AG10803 (cell line): ENCODE results near the gene CPEB4.

Experiments
- DNase-seq: peaks from one replicate; pipeline ENCODE4 v3.0.0; 2010; ENCODE audit warnings: low read depth
- H3K4me3 ChIP-seq: 2 replicates; pipeline ENCODE4 v1.5.1; 2011; ENCODE audit warnings: mild to moderate bottlenecking, low read length, control low read depth
- TF ChIP-seq, protein P1 (sequence below): conservative IDR thresholded peaks from 2 replicates; pipeline ENCODE4 v1.5.1; 2011; ENCODE audit warnings: mild to moderate bottlenecking, low read length, control low read depth, inconsistent platforms

Gene CPEB4

DNA sequence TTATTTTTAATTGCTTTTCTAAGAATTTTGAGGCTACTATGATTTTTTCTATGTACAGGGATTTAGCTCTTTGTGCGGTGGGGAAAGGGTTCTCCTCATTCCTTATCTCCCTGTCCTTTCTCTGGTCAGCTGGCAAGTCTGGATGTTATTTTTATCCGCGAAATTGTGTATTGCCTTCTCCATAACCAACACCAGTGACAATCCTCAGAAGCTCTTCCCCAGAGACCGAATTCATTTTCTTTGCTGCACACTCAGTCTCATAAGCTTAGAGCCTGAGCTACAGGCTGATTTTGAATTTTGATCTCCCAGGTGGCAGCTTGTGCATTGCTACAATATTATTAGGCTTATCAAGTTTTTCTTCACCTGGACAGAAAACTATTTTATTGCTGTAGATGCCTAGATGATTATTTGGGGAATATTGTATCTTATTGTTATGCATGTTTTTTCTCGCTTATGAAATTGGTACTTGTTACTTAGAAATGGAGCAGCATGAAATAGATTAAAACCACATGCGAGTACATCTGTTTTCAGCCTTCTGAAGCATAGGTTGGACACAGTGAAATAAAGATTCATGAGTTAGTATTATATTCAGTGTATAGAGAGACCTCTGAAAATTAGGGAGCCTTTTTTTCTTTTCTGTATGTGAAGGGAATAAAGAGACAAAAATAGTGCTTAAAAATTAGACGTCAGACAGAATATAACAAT is 27.3 kb downstream of the CPEB4 start:
- TF ChIP-seq, protein P1, sequence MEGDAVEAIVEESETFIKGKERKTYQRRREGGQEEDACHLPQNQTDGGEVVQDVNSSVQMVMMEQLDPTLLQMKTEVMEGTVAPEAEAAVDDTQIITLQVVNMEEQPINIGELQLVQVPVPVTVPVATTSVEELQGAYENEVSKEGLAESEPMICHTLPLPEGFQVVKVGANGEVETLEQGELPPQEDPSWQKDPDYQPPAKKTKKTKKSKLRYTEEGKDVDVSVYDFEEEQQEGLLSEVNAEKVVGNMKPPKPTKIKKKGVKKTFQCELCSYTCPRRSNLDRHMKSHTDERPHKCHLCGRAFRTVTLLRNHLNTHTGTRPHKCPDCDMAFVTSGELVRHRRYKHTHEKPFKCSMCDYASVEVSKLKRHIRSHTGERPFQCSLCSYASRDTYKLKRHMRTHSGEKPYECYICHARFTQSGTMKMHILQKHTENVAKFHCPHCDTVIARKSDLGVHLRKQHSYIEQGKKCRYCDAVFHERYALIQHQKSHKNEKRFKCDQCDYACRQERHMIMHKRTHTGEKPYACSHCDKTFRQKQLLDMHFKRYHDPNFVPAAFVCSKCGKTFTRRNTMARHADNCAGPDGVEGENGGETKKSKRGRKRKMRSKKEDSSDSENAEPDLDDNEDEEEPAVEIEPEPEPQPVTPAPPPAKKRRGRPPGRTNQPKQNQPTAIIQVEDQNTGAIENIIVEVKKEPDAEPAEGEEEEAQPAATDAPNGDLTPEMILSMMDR = no peak
- DNase-seq = peak; percentile 51

DNA sequence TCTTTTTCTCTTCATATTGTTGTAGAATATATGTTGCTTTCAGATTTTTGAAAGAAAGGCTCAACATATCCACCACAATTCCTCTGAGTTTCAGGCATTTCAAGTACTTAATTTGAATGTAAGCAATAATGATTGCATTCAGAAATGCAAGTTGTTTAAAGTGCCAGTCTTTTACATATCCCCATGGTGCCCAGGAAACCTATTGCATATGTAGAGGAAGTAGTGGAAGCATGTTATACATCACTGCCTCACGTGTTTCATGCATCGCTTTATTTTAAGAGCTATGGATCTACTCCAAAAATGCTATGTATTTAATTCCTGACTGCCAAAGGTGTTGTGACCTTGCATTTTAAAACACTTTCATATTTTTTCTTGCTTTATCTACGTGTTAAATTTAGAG is 28.1 kb downstream of the CPEB4 start:
- DNase-seq = no peak
- TF ChIP-seq, protein P1 = no peak

More for the DNA sequence above, 27.3 kb downstream of the CPEB4 start:
- no peak overlapping the region for H3K4me3 ChIP-seq

DNA sequence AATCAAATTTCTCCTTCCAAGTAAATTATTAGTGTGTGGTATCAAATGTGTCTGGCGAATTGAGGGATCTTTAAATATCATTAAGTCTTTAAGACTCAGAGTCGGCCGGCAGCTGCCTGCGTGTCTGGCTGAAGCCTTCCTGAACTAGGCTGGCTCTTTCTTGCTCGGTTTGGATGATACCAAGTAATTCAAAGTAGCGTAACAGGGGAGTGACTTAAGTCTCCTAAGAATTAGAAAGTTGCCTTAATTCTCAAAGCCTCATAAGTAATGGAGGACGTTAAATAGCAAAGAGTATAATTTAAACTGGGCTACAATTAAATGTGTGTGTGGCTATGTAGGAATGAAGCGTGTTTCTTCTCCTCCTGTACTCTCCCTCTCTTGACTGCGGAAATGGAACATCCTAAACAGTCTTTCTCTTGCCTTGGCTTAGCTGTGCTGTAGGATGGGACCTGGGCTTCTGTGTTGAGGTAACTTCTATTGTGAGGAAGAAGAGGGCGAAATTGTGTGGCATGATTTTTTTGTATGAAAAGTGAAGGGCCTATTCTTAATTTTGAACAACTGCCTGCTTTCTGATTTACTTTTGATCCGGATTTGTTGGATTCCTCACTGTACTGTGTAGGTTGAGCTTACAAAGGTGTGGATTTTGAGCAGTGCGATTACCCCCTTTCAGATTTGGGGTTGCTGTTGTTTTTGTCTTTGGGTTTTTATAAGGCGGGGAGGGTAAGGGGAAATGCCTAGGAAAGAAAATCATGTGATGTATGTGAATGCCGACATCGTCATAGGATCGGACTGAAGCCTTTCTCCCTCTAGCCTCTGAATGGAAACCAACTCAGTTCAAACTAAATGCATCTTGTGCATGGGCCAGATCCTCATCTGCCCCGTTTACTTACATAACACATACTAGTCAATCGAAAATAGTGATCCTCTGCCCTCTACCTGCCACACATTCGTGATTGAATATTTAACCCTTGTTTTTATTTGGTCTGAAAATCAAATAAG is 29.9 kb downstream of the CPEB4 start:
- TF ChIP-seq, protein P1 = no peak
- H3K4me3 ChIP-seq = peak overlapping the region; percentile 54
- DNase-seq = peak; percentile 89

More for the DNA sequence above, 28.1 kb downstream of the CPEB4 start:
- H3K4me3 ChIP-seq = no peak overlapping the region

DNA sequence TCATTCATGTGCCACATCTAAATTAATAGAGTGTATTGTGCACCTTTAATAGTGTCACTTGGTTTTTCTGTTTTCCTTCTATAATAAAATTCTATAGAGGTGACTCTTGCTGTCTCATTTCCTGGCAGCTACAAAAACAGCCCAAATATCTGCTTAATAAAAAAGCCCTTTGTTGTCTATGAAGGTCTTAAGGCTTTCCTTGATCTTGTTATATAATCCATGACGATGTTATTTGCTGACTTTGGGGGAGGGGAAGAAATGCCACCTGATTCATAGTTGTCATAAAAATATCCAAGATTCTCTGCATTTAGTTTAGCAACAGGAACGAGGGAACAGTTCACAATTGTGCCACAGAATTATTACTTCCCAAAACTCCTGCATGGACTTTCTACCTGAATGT is 31.3 kb downstream of the CPEB4 start:
- TF ChIP-seq, protein P1 = no peak
- no peak overlapping the region for H3K4me3 ChIP-seq
- DNase-seq = no peak

DNA sequence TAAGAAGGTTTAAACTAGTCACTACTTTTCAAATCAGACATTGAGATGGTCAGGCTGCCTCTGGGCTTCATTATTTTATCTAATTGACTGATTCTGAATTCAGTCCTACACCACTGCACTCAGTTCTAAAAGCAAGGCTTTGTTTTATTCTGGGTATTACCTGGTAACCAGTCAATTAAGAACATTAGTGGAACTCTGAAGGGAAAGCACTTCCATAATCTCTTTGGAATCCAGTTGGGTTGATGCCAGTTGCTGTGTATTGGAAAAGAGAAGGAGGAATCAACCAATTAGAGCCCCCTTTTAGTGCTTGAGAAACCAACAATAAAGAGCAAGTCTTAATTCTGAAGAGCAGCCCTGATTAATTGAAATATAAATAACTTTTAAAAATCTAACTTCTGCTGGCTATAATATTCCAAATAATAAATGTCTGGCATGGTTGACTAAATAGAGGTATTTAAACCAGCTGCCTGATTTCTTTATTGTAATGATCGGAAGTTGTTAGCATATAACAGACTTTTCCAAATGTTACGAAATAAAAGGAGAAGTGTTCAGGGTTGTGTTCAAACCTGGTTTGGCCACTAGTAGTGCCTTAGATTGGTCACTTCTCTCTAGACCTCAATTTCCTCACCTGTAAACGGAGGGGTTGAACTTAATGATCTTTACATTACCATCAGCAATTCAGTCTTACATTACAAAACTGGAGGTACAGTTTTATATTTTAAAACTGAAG is 32.0 kb downstream of the CPEB4 start:
- DNase-seq = peak; percentile 28
- no peak overlapping the region for H3K4me3 ChIP-seq
- TF ChIP-seq, protein P1 = no peak

DNA sequence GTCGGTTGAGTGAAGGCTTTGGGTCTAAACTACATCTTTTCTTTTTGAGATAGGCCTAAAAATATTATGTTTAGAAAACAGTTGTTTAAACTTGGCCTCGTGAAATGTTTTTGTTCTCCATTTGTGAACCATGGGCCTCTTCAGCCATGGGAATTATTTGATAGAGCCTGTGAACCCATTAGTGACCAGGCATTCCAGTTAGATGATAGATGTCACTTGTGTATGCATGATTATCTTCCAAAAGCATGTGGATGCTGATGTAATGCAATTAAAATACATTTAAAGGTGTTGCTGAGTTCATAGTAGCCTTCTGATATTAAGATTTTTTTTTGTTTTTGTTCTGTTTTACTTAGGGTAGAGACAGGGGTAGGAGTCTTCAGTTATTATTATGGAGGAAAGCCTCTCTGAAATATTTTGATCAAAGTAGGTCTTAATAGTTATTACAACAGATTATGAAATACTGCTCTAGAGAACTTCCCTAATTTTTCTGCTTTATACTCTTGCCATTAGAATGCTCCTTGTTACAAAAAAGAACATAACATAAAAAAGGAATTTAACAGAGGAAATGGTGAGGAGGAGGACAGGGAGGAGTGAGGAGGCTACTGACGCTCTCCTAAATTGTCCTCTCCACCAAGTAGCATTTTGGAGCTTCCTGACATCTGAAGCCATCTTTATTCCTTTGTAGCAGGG is 32.9 kb downstream of the CPEB4 start:
- DNase-seq = peak; percentile 42
- H3K4me3 ChIP-seq = no peak overlapping the region
- TF ChIP-seq, protein P1 = no peak
